HG03571 (cell line): ENCODE results near the gene BPI.
"Not testable (repeated sequence)": the region's sequence is repeated elsewhere in the genome, so short reads cannot be mapped to it uniquely, and the experiment has no call there.

Experiments
- ATAC-seq: cut with Tn5 transposase; IDR thresholded peaks from one replicate; pipeline ENCODE4 v1.9.1; 2021; ENCODE audit not compliant: unreplicated experiment

The BPI gene

DNA sequence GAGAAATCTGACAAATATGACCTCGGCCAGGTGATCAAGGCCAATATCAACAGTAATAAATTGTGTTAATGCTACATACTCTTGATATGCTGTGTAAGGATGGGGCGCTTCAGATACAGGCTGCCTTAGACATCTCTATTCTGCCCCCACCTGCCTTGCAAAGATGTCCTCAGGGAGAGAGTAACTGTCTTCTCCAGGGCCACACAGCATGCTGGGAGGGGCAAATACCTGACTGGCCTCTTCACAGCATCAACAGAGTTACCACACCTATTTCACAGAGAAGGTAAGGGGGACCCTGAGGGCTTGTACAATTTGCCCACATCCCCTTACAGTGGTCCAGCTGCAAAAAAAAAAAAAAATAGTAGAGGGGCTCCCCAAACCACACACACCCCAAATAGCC lies 26.3 kb upstream of the BPI start:
- no peak for ATAC-seq

DNA sequence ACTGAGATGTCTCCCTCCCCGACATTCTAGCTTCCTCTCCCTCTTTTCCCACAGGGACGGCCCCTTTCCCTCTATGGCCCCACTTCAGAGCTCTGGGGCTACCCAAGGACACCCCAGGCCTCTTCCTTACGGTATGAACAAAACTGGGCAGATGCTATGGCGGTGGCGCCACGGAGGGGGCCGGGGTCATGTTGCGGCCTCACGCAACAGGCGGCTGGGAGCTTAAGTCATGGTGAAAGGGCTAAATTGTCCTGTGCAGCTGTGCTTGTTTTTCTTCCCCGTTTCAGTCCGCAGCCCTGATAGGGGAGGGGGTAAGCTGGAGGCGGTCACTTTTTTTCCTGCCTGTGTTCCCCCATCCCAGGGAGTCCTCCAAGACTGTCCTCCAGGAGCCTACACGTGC lies 25.8 kb upstream of the BPI start:
- no peak for ATAC-seq

DNA sequence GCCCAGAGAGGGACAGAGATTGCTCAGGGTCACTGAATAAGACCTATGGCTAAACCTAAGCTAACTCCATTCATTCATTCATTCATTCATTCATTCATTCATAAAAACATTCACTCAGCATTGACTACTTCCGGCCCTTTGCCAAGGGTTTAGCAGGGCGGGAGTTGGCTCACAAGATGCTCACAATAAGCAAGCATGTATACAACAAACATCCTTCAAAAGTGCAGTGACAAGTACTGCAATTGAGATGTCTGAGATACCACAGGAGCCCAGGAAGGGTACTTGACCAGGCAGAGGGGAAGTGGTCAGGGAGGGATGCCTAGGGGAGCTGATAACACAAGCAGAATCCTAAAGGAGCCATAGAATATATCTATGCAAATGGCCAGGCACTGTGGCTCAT lies 25.2 kb upstream of the BPI start:
- ATAC-seq: no peak

DNA sequence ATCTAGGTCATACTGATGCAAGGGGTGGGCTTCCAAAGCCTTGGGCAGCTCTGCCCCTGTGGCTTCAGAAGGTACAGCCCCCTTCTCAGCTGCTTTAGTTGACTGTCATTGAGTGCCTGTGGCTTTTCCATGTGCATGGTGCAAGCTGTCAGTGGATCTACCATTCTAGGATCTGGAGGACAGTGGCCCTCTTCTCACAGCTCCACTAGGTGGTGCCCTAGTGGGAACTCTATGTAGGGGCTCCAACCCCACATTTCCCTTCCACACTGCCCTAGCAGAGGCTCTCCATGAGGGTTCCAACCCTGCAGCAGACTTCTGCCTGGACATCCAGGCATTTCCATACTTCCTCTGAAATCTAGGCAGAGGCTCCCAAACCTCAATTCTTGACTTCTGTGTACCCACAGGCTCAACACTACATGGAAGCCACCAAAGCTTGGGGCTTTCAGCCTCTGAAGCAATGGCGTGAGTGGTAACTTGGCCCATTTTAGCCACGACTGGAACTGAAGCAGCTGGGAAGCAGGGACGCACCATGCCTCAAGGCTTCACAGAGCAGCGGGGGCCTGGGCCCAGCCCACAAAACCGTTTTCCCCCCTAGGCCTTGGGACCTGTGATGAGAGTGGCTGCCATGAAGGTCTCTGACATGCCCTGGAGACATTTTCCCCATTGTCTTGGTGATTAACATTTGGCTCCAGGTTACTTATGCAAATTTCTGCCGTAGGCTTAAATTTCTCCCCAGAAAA lies 22.6 kb upstream of the BPI start:
- not testable (repeated sequence) for ATAC-seq

DNA sequence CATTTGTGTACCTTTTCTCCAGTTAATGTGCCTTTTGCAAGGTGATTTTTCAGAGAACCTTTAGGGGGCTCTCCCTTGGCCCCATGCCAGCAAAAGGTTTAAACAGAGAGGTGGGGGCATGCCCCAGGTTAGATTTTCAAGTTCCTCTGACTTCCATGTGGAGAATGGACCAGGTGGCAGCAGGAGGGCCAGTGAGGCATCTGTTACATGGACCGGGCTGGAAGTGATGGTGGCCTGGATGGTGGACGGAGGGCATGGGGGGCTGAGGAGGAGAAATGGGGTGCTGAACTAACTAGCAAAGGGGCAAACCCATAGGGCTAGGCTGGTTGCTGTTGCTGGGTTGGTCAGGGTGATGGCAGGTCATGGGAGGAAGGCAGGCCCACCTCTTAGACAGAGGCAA lies 20.7 kb upstream of the BPI start:
- ATAC-seq: no peak

DNA sequence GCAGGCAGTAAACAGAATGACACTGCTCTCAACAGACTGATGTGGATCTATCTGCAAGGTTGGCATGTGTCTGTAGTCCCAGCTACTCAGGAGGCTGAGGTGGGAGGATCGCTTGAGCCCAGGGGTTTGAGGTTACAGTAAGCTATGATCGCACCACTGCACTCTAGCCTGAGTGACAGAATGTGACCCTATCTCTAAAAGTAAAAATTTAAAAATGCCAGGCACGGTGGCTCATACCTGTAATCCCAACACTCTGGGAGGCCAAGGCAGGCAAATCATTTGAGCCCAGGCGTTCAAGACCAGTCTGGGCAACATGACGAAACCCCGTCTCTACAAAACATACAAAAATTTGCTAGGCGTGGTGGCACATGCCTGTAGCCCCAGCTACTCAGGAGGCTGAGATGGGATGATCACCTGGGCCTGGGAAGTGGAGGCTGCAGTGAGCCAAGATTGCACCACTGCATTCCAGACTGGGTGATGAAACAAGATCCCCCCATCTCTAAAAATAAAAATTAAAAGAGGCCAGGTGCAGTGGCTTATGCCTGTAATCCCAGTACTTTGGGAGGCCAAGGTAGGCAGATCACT lies 19.8 kb upstream of the BPI start:
- ATAC-seq: not testable (repeated sequence)

DNA sequence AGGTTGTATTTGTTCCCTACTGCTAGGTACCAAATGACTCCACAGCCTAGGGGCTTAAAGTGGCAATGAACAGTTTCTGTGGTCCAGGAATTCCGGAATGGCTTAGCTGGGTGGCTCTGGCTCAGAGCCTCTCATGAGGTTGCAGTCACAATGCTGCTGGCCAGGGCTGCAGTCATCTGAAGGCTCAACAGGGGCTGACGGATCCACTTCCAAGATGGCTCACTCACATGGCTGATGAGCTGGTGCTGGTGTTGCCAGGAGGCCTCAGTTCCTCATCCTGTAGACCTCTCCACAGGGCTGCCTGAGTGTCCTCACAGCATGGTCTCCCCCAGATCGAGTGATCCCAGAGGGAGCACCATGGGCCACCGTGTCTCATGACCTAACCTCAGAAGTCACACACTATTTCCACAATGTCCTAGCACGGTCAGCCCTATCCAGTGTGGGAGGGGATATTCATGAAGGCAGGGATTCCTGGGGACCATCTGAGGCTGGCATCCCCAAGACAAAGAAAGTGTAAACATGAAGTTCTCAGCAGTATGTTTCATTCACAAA lies 19.0 kb upstream of the BPI start:
- no peak for ATAC-seq

DNA sequence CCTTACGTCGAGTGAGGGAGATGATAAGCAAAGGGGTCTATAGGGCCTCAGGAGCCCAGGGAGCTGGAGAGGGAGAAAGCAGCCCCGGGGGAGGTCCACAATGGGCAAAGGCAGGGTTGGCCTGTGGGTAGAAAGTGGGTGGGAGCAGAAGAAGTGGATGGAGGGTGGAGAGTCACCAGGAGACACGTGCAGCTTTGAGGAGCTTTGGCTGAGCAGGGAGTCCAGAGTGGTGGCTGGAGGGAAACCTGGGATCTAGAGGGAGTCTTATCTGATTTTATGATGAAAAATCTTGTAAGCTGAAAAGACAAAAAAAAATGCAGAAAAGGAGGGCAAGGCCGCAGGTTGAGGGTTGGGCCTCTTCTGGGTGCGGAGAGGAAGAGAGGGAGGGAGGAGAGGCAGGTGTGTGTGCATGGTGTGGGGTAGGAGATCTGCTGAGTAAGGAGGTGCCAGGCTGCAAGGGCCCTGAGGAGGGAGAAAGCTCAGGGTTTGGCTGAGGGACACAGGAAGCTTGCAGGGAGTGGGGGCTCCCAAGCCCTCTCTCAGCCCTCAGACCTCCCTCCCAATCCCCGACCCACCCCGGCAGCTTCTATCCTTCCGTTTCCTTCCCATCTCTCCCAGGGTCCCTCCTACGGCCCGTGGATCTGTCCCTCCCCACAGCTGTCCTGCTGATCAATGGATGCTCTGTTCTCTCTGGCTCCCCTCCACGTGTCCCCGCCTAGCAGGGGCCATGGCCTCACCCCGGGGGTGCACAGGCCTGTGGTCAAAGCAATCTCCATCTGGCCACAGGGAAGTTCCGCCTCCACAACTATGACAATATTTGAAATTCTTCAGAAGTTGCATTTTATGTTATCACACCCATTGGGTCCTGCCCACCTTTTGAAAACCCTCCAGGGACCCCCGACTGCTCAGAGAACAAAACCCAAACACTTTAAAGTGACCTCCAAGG lies 17.1 kb upstream of the BPI start:
- no peak for ATAC-seq

DNA sequence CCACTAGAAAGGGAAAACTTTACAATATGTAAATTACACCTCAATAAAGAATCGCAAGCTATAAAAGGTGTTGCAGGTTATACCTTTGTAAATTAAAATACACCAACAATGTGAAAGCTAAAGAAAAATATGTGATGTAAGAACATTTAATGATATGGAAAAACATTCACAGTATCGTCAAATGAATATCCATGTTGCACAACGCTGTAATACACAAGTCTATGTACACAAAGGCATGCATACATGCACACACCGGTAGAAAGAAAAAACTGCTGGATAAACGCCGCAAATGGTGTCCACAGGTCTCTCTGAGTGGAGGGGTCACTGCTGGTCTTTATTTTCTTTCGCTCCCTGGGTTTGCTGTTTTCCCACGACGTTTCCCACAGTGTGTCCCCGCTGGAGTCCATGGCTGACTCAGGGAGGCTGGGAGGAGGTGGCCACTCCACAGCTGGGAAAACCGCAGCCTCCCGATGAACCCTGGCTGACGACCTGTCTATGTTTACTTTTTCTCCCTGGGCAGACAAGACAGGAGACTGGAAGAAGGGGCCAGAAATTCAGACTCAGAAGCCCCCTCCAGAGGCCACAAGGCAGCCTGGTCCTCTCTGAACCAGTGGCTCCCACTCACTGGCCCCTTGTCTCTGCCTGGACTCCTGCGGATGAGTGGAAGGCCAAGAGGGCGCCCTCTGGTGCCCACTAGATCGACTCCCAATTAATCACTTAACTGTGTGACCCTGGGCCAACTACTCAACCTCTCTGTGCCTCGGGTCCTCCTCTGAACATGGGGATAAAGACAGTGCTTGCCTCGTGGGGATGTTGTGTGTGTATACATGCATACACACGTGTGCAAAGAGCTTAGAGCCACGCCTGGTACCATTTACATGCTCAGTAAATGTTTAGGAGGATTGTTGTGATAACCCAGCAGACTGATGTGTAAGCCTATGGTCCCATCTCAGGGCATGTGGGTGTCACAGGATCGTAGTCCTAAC lies 12.8 kb upstream of the BPI start:
- ATAC-seq: no peak

DNA sequence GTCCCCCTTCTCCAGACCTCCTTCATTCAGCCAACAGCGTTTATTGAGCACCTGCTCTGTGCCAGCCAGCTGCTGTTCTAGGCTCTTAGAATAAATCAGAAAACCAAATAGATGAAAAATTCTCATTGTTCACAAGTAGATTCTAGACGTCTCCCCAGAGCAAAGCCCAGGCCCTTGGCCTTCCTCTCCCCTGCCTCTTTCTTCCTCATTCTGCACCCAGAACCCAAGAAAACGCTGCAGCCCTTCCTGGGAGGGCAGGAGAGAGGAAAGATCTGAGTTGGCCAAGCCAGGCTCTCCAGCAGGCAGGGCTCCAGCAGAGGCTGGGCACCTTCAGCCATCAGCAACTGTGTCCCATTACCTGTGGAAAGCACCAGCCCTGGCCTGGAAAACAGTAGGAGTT lies 12.0 kb upstream of the BPI start:
- ATAC-seq: no peak

DNA sequence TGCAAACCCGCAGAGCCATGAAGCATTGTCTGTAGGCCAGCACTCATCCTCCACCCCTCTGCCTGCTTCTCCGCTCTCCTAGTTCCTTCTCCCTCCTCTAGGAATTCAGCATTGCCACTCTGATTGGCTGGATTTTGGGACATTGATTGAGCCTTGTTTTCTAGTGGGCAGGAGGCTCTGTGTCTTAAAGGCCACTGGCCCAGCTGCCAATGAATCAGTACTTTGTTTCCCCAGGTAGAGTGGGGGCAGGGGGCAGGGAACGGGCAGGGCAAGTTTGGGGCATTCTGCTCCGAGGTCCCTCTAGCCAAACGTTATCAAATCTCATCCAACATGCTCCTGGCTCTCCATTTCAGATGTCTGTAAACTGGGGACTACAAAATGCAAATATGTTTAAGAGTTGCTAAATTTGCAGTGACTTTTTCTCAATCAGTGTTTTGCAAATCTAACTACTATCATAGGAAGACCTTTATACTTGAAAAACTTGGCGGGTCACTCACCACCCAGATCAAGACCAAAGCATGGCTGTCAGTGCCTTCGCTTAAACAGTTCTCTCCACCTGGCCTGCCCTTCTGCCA lies 10.4 kb upstream of the BPI start:
- ATAC-seq: no peak

DNA sequence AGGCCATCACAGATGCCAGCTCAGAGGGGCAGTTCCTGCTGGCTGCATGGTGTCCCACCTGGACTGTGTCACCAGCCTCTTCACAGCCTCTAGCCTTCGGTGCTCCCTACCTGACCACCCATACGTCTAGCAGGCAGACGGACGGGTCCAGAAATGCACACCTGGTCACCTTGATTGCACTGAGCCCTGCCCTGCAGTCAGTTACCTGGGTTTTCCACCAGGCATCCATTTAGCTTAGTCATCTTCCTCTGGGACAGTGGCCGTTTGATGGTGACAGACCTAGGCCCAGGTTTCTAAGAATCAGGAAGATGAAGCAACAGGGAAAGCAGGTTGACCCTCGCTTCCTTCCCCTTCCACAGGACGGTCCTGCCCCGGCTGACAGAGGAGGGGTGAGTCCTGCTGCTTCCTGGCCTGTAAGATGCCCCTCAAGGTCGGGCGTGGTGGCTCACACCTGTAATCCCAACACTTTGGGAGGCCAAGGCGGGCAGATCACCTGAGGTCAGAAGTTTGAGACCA lies 9.8 kb upstream of the BPI start:
- ATAC-seq: no peak

DNA sequence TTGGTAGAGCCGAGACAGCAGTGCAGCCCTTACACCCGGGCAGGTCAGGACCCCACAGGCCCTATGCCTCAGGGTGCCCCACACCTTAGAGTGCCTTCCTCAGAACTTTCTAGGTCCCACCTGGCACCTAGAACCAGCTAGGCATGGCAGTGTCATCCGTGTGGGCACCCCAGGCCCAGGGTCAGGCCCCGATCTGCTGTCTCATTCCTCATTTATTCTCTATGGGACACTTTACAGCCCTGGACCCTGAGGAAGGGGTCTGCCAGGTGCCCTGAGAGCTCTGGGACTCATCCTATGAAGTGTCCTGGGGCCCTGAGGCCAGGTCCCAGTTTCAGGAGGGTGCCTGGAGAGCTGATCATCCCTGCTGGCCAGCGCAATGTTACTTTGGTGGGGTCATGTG lies 8.1 kb upstream of the BPI start:
- ATAC-seq: no peak

DNA sequence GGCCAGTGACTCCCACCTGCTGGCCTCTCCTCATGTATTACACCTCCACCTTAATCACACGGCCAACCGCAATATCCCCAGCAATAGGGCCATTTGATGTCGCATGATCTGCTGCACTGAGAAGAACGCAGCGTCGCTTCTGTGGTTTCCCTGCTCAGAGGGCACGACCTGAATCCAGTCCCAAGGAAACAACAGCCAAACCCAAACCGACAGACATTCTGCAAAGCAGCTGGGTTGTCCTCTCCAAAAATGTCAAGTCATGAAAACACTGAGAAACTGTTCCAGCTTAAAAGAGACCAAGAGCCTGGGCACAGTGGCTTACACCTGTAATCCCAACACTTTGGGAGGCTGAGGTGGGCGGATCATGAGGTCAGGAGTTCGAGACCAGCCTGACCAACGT lies 7.5 kb upstream of the BPI start:
- no peak for ATAC-seq

DNA sequence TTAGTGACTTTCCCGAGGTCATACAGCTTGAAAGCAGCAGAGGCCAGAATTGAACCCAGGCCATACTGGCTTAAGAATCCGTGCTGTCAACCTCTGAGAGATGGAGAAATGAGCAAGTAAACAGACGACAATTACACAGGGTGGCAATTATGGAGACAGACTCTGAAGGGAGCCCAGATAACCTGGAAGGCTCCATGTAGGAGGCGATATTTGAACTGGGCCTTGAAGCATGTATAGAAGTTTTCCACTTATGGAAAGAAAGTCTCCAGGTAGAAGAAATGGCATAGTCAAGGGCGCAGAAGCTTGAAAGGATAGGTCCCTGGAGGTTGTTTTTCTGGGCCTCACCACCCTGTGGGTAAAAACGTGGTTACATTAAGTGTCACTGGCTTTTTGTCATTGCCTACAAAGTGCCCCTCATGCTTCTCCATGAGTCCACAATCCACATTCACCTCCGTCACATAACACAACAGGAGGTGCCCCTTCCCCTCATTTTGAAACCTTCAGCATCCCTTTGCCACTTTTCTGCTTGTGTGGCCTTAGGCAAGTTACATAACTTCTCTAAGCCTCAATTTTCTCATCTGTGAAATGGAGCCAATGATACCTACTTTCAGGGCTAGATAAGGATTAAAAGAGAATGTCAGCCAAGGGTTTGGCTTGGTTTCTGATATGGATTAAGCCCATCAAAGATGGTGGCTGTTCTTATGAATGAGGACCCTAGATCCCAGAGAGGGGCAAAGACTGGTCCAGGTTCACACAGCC lies 5.9 kb upstream of the BPI start:
- no peak for ATAC-seq

DNA sequence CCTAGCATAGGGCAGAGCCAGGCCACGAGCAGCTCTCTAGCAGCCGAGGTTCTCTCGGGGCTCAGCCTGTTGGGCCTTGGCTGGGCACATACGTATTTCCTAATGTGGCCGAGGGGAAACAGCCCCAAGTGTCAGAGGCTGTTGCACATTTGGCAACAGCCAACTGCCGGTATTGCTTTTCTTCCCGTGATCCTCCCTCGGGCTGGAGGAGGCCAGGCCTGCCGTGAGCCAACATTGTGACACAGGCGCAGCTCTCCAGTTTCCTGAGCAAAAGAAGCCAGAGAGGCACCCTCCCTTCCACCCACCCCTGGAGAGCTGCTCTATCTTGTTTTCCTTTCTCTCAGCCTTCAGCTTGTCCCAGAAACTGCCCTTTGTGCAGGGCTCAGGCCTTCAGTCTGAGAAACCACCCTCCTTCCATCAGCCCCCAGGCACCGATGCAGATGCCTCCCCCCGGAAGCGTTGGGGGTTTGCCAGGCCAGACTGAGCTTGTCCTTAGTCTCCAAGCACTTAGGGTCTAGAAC lies 5.1 kb upstream of the BPI start:
- no peak for ATAC-seq

DNA sequence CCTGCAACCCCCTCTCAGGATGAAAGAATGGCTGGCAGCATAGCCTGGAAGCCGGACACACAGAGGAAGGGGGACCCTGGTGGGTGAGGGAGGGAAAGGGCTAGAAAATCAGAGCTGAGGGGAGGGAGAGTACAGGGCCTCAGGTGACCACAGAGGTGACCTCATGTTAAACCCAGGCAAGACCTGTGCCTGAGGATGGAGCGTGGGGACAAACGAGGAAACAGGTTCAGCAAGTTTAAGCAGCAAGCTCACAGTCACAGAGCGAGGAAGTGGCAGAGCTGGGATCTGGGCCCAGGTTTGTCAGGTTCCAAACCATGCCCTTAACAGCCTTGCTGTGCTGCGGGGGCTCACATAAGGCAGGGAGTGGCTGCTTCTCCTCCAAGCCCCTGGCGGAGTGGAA lies 4.0 kb upstream of the BPI start:
- ATAC-seq: no peak

DNA sequence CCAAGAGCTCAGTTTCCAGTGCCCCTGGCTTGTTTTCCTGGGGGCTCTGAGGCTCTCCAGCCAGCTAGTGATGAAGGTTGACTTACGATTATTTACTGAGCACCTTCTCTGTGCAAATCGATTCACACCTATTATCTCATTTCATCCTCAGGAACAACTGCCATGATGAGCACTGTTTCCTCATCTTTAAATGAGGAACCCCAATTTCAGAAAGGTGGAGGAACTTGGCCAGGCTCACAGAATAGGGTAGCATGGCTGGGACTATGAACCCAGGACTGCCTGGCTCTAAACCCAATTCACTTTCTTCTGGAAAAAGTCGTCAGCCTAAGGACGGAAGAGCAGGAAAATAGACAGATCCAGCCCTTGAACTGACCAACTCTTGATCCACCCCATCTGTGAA lies 3.5 kb upstream of the BPI start:
- no peak for ATAC-seq

DNA sequence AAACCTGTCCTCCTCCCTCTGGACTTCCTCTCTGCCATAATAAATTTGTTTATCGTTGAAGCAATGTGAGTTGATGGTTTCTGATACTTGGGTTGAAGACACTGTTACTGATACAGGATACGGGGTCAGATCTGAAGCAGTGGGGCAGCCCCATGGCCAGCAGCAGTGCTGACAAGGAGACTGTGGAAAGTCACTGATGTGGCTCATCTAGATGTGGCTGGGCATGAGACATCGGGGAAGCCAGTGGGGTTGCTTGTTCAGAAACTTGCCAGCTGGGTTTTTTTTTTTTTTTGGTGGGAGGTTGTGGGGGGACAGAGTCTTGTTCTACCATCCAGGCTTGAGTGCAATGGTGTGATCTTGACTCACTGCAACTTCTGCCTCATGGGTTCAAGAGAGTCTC lies 2.6 kb upstream of the BPI start:
- ATAC-seq: no peak
